HG03460 (cell line): ENCODE results near the gene CYP20A1.
"Not testable (repeated sequence)": the region's sequence is repeated elsewhere in the genome, so short reads cannot be mapped to it uniquely, and the experiment has no call there.

Experiments used
- ATAC-seq: cut with Tn5 transposase; IDR thresholded peaks from one replicate; pipeline ENCODE4 v1.9.1; 2021; ENCODE audit not compliant: unreplicated experiment

CYP20A1 gene

GRCh38 chr2:203238704-203239526, at the start of gene CYP20A1:
TSS of gene CYP20A1 (plus strand) at chr2:203239018. CDS start at chr2:203239063, 45 bp downstream.
- peak; percentile 88 for ATAC-seq

GRCh38 chr2:203190547-203190946, 48.3 kb upstream of the CYP20A1 start:
- not testable (repeated sequence) for ATAC-seq

- ATAC-seq: not testable (repeated sequence)
These were observed 47.8 kb upstream of the CYP20A1 start for GRCh38 chr2:203191026-203191425.

GRCh38 chr2:203191961-203192360, 46.9 kb upstream of the CYP20A1 start:
- ATAC-seq: no peak

- ATAC-seq: no peak
These were observed 43.3 kb upstream of the CYP20A1 start for GRCh38 chr2:203195331-203196036.

GRCh38 chr2:203200866-203201265, 38.0 kb upstream of the CYP20A1 start:
- no peak for ATAC-seq

- ATAC-seq: no peak
These were observed 37.4 kb upstream of the CYP20A1 start for GRCh38 chr2:203201426-203201825.

GRCh38 chr2:203209538-203209937, 29.3 kb upstream of the CYP20A1 start:
- ATAC-seq: no peak

GRCh38 chr2:203225423-203226039, 13.3 kb upstream of the CYP20A1 start:
- ATAC-seq: no peak

GRCh38 chr2:203229674-203230073, 9.1 kb upstream of the CYP20A1 start:
- ATAC-seq: not testable (repeated sequence)

GRCh38 chr2:203237346-203238238, 1.2 kb upstream of the CYP20A1 start:
- no peak for ATAC-seq

- ATAC-seq: no peak
These were observed 520 bp upstream of the CYP20A1 start for GRCh38 chr2:203238292-203238703.

GRCh38 chr2:203240491-203240890, 1.7 kb downstream of the CYP20A1 start:
- no peak for ATAC-seq

GRCh38 chr2:203242518-203242917, 3.7 kb downstream of the CYP20A1 start:
- ATAC-seq: no peak

GRCh38 chr2:203246646-203247045, 7.8 kb downstream of the CYP20A1 start:
- no peak for ATAC-seq

GRCh38 chr2:203252818-203253217, 14.0 kb downstream of the CYP20A1 start:
- no peak for ATAC-seq

GRCh38 chr2:203253422-203254095, 14.7 kb downstream of the CYP20A1 start:
- not testable (repeated sequence) for ATAC-seq

GRCh38 chr2:203261326-203262159, 22.7 kb downstream of the CYP20A1 start:
- ATAC-seq: no peak

GRCh38 chr2:203279288-203279687, 40.5 kb downstream of the CYP20A1 start:
- no peak for ATAC-seq
